Embryonic facial prominence (tissue), 1 donor: Measurements from ENCODE around the gene NACC1.
"Not testable (repeated sequence)": the region's sequence is repeated elsewhere in the genome, so short reads cannot be mapped to it uniquely, and the experiment has no call there.

Experiments used
- DNase-seq: peaks from one replicate; pipeline ENCODE4 v3.0.0-alpha.2; 2016; ENCODE audit errors: extremely low spot score

NACC1 gene

GRCh38 chr19:13164343-13165161 is 46.5 kb downstream of the NACC1 start:
- peak; percentile 70 for DNase-seq

- DNase-seq, result no peak
Measured at GRCh38 chr19:13165162-13165997, 47.3 kb downstream of the NACC1 start.

GRCh38 chr19:13166151-13166550 is 48.1 kb downstream of the NACC1 start:
- not testable (repeated sequence) for DNase-seq

- DNase-seq, result no peak
Measured at GRCh38 chr19:13169769-13170168, 51.7 kb downstream of the NACC1 start.

GRCh38 chr19:13171146-13171545 is 53.1 kb downstream of the NACC1 start:
- DNase-seq, result no peak

- DNase-seq, result no peak
Measured at GRCh38 chr19:13172346-13173138, 54.5 kb downstream of the NACC1 start.

- DNase-seq, result no peak
Measured at GRCh38 chr19:13173139-13173737, 55.2 kb downstream of the NACC1 start.

GRCh38 chr19:13176345-13176744 is 58.3 kb downstream of the NACC1 start:
- no peak for DNase-seq

- DNase-seq, result not testable (repeated sequence)
Measured at GRCh38 chr19:13177584-13177983, 59.5 kb downstream of the NACC1 start.

GRCh38 chr19:13178291-13178690 is 60.2 kb downstream of the NACC1 start:
- not testable (repeated sequence) for DNase-seq

- DNase-seq, result no peak
Measured at GRCh38 chr19:13181747-13182388, 63.8 kb downstream of the NACC1 start.

- DNase-seq, result not testable (repeated sequence)
Measured at GRCh38 chr19:13184926-13185325, 66.9 kb downstream of the NACC1 start.

- DNase-seq, result not testable (repeated sequence)
Measured at GRCh38 chr19:13185763-13186657, 67.9 kb downstream of the NACC1 start.

- DNase-seq, result not testable (repeated sequence)
Measured at GRCh38 chr19:13186688-13187087, 68.6 kb downstream of the NACC1 start.

- DNase-seq, result no peak
Measured at GRCh38 chr19:13187419-13187818, 69.4 kb downstream of the NACC1 start.

- DNase-seq, result no peak
Measured at GRCh38 chr19:13189600-13189999, 71.5 kb downstream of the NACC1 start.
